HG02798 (cell line): ENCODE measurements around the gene C20orf173.
A peak's percentile ranks its signal among the peaks of the same experiment; 100 is the strongest.

Experiments used
- ATAC-seq: cut with Tn5 transposase; IDR thresholded peaks from one replicate; pipeline ENCODE4 v1.9.1; 2021; ENCODE audit warnings: mild to moderate bottlenecking; ENCODE audit not compliant: unreplicated experiment, poor library complexity

Gene C20orf173

GRCh38 chr20:35510951-35511735, 18.3 kb downstream of the C20orf173 start:
- no peak for ATAC-seq

GRCh38 chr20:35508493-35509218, 20.8 kb downstream of the C20orf173 start:
- no peak for ATAC-seq

- no peak for ATAC-seq
Measured at GRCh38 chr20:35506872-35507638, 22.4 kb downstream of the C20orf173 start.

- no peak for ATAC-seq
Measured at GRCh38 chr20:35506179-35506578, 23.3 kb downstream of the C20orf173 start.

- ATAC-seq, result no peak
Measured at GRCh38 chr20:35504751-35505150, 24.7 kb downstream of the C20orf173 start.

- ATAC-seq, result no peak
Measured at GRCh38 chr20:35503841-35504561, 25.5 kb downstream of the C20orf173 start.

GRCh38 chr20:35503281-35503680, 26.2 kb downstream of the C20orf173 start:
- ATAC-seq, result no peak

GRCh38 chr20:35502352-35502751, 27.1 kb downstream of the C20orf173 start:
- peak; percentile 66 for ATAC-seq

- no peak for ATAC-seq
Measured at GRCh38 chr20:35499271-35499670, 30.2 kb downstream of the C20orf173 start.

- ATAC-seq, result no peak
Measured at GRCh38 chr20:35497780-35498189, 31.7 kb downstream of the C20orf173 start.

GRCh38 chr20:35497320-35497719, 32.1 kb downstream of the C20orf173 start:
- no peak for ATAC-seq

GRCh38 chr20:35496481-35496880, 33.0 kb downstream of the C20orf173 start:
- no peak for ATAC-seq

GRCh38 chr20:35492352-35492751, 37.1 kb downstream of the C20orf173 start:
- ATAC-seq, result no peak

- ATAC-seq, result no peak
Measured at GRCh38 chr20:35491823-35492222, 37.6 kb downstream of the C20orf173 start.

- ATAC-seq, result peak; percentile 95
Measured at GRCh38 chr20:35490736-35491181, 38.7 kb downstream of the C20orf173 start.

- no peak for ATAC-seq
Measured at GRCh38 chr20:35489717-35490116, 39.7 kb downstream of the C20orf173 start.

GRCh38 chr20:35487479-35487878, 42.0 kb downstream of the C20orf173 start:
- no peak for ATAC-seq

- no peak for ATAC-seq
Measured at GRCh38 chr20:35479798-35480197, 49.7 kb downstream of the C20orf173 start.

GRCh38 chr20:35478804-35479472, 50.5 kb downstream of the C20orf173 start:
- ATAC-seq, result no peak
